Measurements from ENCODE around the gene PRDM15.

Gene PRDM15

DNA sequence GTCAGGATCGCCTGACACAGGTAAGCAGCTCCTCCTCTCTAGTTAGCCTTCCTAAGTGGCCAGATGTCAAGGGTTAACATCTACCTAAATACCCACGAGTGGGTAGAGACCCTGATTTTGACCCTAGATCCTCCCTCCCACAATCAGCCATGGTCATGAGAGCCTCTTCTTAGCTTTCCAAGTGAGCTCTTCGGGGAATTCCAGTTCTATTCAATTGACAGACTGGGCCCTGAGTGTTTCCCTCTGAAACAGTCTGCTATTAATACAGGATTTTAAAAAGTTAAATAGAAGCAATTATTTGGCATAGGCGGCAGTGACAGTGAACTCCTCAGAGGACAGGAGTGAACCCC, 46.6 kb upstream of the PRDM15 start:
- H3K4me3 ChIP-seq = peak overlapping the region; percentile 24 to 44
- intact Hi-C loops (cut with DNase I; ENCODE audit: low total_unique reads) = no loop called here
- DNase-seq = no peak
- H3K27me3 ChIP-seq = no peaks in the 10 kb centered on the region
- peaks cover 0 to 72% (median 66%) of the 10 kb centered on the region in 4 donors for H3K4me1 ChIP-seq
- H3K36me3 ChIP-seq = no peaks in the 10 kb centered on the region
- TF ChIP-seq, protein P1, sequence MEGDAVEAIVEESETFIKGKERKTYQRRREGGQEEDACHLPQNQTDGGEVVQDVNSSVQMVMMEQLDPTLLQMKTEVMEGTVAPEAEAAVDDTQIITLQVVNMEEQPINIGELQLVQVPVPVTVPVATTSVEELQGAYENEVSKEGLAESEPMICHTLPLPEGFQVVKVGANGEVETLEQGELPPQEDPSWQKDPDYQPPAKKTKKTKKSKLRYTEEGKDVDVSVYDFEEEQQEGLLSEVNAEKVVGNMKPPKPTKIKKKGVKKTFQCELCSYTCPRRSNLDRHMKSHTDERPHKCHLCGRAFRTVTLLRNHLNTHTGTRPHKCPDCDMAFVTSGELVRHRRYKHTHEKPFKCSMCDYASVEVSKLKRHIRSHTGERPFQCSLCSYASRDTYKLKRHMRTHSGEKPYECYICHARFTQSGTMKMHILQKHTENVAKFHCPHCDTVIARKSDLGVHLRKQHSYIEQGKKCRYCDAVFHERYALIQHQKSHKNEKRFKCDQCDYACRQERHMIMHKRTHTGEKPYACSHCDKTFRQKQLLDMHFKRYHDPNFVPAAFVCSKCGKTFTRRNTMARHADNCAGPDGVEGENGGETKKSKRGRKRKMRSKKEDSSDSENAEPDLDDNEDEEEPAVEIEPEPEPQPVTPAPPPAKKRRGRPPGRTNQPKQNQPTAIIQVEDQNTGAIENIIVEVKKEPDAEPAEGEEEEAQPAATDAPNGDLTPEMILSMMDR (IDR thresholded peaks at IDR 0.05) = no peak
- peak overlapping the region; percentile 82 to 93 for H3K27ac ChIP-seq
- H3K9me3 ChIP-seq = no peaks in the 10 kb centered on the region

DNA sequence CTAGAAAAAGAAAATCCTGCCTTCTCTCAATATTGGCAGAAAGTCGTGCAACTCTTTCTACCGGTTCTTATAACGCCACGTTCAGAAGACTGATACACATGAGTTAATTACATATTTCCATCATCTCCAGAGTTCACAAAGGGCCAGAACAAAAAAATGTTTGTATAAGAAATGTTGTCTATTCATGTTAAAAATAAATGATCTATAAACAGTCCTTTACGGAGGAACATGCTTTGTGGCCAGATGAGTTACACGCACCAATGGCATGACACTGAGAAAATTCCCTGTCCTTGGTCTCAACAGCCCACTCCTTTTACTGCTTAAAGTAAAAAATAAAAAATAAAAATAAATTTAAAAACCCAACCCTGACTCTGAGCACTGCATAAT, 45.2 kb upstream of the PRDM15 start:
- H3K4me3 ChIP-seq = peak overlapping the region; percentile 6 to 45
- no peaks in the 10 kb centered on the region for H3K27me3 ChIP-seq
- H3K9me3 ChIP-seq = no peaks in the 10 kb centered on the region
- peaks cover 0 to 8% (median 0%) of the 10 kb centered on the region in 3 donors for H3K36me3 ChIP-seq
- H3K4me1 ChIP-seq = peaks cover 0 to 68% (median 61%) of the 10 kb centered on the region in 4 donors
- intact Hi-C loops (cut with DNase I; ENCODE audit: low total_unique reads) = no loop called here
- DNase-seq = no peak
- TF ChIP-seq, protein P1 (IDR thresholded peaks at IDR 0.05) = no peak
- H3K27ac ChIP-seq = peak overlapping the region; percentile 82 to 93

- TF ChIP-seq, protein P1 (IDR thresholded peaks at IDR 0.05) = no peak
- no peaks in the 10 kb centered on the region for H3K9me3 ChIP-seq
- H3K36me3 ChIP-seq = peaks cover 0 to 14% (median 0%) of the 10 kb centered on the region in 3 donors
- peak overlapping the region; percentile 6 to 45 for H3K4me3 ChIP-seq
- peak; percentile 56 to 76 for DNase-seq
- intact Hi-C loops (cut with DNase I; ENCODE audit: low total_unique reads) = no loop called here
- peak overlapping the region; percentile 82 to 93 for H3K27ac ChIP-seq
- H3K27me3 ChIP-seq = no peaks in the 10 kb centered on the region
- peaks cover 0 to 63% (median 59%) of the 10 kb centered on the region in 4 donors for H3K4me1 ChIP-seq
Measured at GRCh38 chr21:41923631-41924367, 44.7 kb upstream of the PRDM15 start.

- Histone ChIP-seq H3K27ac (peak overlapping the region; percentile 82 to 93), H3K9me3 (no peaks in the 10 kb centered on the region), H3K27me3 (no peaks in the 10 kb centered on the region), H3K36me3 (peaks cover 3 to 20% (median 6%) of the 10 kb centered on the region in 3 donors), H3K4me1 (peaks cover 0 to 63% (median 58%) of the 10 kb centered on the region in 4 donors), H3K4me3 (peak overlapping the region; percentile 2 to 45)
- intact Hi-C loops (cut with DNase I; ENCODE audit: low total_unique reads) = no loop called here
- TF ChIP-seq, protein P1 (IDR thresholded peaks at IDR 0.05) = no peak
- DNase-seq = no peak
Measured at GRCh38 chr21:41923186-41923585, 44.0 kb upstream of the PRDM15 start.

DNA sequence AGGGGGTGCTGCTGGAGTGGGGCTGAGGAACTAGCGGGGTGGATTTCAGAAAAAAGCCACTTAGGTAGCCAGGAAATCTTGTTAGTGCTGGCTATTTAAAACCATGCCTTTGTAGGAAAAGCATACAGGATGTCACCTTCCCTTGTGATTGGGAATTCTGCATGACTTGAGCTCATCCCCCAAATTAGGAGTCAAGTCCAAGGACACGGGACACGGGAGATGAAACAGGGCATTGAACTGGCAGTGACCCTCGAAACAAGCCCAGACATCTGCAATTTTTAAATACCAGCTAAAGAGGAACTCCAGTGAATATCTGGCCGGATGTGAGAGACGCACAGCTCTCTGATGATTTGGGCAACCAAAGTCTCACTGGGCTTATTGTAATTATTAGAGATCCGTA, 41.9 kb upstream of the PRDM15 start:
- no peak overlapping the region for H3K4me3 ChIP-seq
- peaks cover 0 to 44% (median 36%) of the 10 kb centered on the region in 4 donors for H3K4me1 ChIP-seq
- no peaks in the 10 kb centered on the region for H3K27me3 ChIP-seq
- peak overlapping the region in 1 of 2 donors; percentile 16 for H3K27ac ChIP-seq
- H3K9me3 ChIP-seq = no peaks in the 10 kb centered on the region
- TF ChIP-seq, protein P1 (IDR thresholded peaks at IDR 0.05) = no peak
- DNase-seq = no peak
- H3K36me3 ChIP-seq = peaks cover 14 to 41% (median 26%) of the 10 kb centered on the region in 3 donors
- intact Hi-C loops (cut with DNase I; ENCODE audit: low total_unique reads) = no loop called here

Data from tibial artery (tissue), 4 donors.